ENCODE measurements around the gene SCLY.

Gene SCLY

DNA sequence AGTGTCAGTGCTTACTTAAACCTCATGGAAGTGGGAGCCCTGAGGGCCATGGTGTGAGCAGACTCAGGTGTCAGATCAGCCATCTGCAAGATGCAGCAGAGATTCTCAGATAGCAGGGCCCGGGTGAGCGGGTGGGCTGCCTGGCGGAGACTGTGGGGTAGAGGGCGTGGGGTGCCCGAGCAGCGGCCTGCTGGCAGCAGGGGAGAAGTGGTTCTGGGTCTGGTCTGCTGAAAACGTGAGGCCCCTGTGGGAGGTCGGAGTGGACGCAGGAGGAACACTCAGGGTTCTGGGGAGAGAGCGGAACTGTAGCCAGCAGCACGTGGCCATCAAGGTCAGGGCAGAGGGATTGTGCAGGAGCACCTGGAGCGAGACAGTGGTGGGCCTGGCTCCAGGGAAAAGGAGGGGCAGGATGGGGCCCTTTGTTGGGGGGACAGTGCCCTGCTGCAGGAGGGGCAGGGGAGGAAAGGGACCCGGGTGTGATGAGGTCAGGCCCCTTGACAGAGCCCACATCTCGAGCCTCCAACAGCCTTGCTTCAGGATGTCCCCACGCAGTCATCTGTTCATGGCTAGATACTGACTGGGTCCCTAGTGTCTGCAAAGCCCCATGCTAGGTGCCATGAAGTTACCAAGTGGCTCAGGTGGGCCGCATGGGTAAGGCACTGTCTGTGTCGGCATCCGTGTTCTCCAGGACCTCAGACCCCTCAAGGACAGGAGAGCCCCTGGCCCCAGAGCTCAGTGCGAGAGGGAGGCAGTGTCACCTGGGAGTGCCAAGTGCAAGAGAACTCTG is 36.6 kb downstream of the SCLY start:
- DNase-seq (ENCODE audit: low spot score), result no peak
- Histone ChIP-seq H3K4me3 (no peak overlapping the region), H3K27ac (no peak overlapping the region)
- TF ChIP-seq, protein P1, sequence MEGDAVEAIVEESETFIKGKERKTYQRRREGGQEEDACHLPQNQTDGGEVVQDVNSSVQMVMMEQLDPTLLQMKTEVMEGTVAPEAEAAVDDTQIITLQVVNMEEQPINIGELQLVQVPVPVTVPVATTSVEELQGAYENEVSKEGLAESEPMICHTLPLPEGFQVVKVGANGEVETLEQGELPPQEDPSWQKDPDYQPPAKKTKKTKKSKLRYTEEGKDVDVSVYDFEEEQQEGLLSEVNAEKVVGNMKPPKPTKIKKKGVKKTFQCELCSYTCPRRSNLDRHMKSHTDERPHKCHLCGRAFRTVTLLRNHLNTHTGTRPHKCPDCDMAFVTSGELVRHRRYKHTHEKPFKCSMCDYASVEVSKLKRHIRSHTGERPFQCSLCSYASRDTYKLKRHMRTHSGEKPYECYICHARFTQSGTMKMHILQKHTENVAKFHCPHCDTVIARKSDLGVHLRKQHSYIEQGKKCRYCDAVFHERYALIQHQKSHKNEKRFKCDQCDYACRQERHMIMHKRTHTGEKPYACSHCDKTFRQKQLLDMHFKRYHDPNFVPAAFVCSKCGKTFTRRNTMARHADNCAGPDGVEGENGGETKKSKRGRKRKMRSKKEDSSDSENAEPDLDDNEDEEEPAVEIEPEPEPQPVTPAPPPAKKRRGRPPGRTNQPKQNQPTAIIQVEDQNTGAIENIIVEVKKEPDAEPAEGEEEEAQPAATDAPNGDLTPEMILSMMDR (IDR thresholded peaks at IDR 0.05), result no peak

DNA sequence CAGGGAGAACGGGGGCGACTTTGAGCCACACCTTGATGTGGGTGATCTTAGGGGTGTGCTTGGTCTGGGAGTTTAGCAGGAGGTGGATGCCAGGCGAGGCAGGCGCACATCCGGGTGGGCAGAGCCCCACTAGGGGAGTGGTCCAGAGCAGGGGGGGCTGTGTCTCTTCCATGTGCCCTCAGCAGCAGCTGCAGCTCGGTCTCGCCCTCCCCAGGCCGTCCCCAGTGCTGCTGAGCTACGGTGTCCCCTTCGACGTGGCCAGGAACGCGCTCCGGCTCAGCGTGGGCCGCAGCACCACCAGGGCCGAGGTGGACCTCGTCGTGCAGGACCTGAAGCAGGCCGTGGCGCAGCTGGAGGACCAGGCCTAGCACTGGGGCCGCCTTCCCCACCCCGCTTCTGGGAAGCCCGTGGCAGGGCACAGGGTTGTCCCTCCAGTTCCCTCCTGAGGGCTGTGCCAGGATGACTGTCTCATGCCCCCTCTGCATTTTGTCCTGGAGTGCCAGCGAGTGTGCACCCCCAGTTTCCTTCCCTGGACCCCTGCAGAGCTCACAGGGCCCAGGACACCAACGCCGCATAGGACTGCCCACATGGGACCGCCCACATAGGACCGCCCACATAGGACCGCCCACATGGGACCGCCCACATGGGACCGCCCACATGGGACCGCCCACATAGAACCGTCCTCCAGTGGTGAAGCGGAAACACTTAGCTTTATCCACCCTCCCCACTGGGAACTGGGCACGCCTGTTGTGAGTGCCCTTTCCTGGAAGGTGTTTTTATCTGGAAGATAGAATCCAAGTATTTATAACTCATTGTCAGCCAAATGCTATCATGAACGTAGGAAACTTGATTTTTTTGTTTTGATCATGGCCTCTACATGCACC is 37.4 kb downstream of the SCLY start:
- H3K27ac ChIP-seq, result no peak overlapping the region
- H3K4me3 ChIP-seq, result no peak overlapping the region
- no peak for DNase-seq (ENCODE audit: low spot score)
- TF ChIP-seq, protein P1 (IDR thresholded peaks at IDR 0.05), result no peak

DNA sequence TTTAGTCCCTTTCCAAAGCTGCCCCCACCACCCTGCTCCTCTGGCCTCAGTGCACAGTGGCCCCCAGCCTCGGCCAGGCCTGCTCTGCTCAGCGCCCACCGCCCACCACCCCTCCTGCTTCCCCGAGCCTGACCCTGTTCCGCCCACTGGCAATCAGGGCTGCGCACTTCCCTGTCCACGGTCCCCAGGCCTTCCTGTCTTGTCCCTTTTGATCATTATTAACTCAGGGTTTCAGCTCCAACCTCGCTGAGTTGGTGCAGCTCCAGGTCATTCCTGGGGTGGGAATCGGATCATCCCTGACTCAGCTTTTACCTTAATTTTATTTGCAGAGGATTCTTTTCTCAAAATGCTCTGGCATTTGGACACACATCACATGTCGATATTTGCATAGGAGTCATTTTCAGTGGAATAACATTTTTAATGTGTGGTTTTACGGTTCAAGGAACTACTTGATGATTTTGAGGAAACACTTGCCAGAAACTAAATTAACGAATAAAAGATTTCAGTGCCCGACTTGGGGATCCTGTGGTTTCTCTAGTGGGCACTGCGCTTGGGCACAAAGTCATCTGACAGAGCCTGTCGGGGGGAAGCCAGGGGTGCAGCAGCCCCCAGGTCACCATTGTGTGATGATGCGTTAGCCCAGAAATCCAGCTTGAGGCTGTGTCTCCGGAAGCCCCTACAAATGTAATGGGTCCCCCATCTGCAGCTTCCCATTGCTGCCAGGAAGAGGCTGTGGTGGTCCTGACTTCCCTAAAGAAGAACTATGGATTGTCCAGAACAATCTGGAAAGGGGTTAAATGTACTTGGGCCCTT is 38.3 kb downstream of the SCLY start:
- no peak for DNase-seq (ENCODE audit: low spot score)
- Histone ChIP-seq H3K4me3 (no peak overlapping the region), H3K27ac (no peak overlapping the region)
- TF ChIP-seq, protein P1 (IDR thresholded peaks at IDR 0.05), result no peak

DNA sequence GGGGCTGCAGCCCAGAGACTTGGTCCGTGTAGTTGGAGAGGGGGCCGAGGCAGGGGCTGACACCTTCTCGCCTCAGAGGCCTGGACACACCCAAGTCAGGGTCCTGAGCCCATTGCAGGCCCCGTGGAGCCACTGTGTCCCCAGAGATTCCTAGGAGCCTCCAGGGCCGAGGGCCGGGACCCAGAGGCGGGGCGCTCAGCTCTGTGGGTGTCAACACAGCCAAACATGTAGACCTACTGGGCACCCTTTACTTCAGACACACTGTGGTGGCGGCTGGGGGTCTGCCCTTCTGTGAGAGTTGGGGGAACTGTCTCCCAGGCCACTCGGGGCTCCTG is 38.9 kb downstream of the SCLY start:
- Histone ChIP-seq H3K4me3 (no peak overlapping the region), H3K27ac (no peak overlapping the region)
- no peak for DNase-seq (ENCODE audit: low spot score)
- TF ChIP-seq, protein P1 (IDR thresholded peaks at IDR 0.05), result no peak

DNA sequence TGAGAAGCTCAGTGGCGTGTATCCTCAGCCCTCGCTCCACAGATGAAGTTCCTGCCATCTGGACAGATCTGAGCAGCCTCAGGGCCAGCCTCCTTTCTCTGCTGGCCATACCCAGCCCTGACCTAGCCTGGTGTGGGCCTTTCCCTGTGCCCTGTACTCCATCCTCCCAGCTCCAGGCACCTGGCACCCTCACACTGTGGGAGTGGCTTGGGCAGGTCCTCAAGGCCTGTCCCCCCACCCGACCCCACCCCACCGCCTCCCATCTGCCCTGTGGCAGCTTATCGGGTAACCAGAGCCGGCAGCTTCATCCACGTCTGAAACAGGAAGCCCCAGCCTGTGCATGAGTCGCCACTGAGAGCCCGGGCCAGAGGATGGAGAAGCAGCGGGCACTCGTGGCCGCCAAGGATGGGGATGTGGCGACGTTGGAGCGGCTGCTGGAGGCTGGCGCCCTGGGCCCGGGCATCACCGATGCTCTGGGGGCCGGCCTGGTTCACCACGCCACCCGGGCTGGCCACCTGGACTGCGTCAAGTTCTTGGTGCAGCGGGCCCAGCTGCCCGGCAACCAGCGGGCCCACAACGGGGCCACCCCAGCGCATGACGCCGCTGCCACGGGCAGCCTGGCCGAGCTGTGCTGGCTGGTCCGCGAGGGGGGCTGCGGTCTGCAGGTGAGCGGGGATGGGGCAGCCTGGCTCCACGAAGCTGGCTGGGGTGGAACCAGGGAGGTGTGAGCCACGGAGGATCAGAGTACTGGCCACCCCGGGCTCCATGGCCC is 39.4 kb downstream of the SCLY start, which contains the start of gene ESPNL:
Gene ESPNL, plus strand, starts transcription at position 292 of the 772 bp plus-strand sequence. Its CDS starts 80 bp downstream, at position 372.
- Histone ChIP-seq H3K27ac (no peak within 1 kb of the TSS), H3K4me3 (no peak within 1 kb of the TSS)
- DNase-seq (ENCODE audit: low spot score), result no peak
- TF ChIP-seq, protein P1 (IDR thresholded peaks at IDR 0.05), result no peak

Measured in coronary artery (tissue), 2 donors.